ENCODE measurements around the gene CABLES2.
A peak's percentile ranks its signal among the peaks of the same experiment; 100 is the strongest.

GRCh38 chr20:62355878-62356588, 51.1 kb downstream of the CABLES2 start:
- TF ChIP-seq CTCF (IDR thresholded peaks at IDR 0.05) (no peak), POLR2A (IDR thresholded peaks at IDR 0.05) (peak in 1 of 2 donors; percentile 32)
